GM20000 (cell line): ENCODE results near the gene CARS1.

Experiments used
- DNase-seq: peaks from one replicate; pipeline ENCODE4 v3.0.0; 2012; ENCODE audit warnings: low spot score
- CTCF ChIP-seq: IDR thresholded peaks from 2 replicates; pipeline ENCODE4 v1.5.1; 2012; ENCODE audit warnings: mild to moderate bottlenecking, control low read depth; ENCODE audit errors: extremely low read depth, missing control alignments

Gene CARS1

GRCh38 chr11:3083321-3083720, 26.1 kb upstream of the CARS1 start:
- TF ChIP-seq CTCF: no peak
- DNase-seq: no peak

- no peak for DNase-seq
- TF ChIP-seq CTCF: no peak
Observed at GRCh38 chr11:3081386-3081751, 24.1 kb upstream of the CARS1 start.

- no peak for DNase-seq
Observed at GRCh38 chr11:3080733-3081385, 23.6 kb upstream of the CARS1 start.

GRCh38 chr11:3080104-3080503, 22.9 kb upstream of the CARS1 start:
- no peak for DNase-seq

More at GRCh38 chr11:3080733-3081385, 23.6 kb upstream of the CARS1 start:
- TF ChIP-seq CTCF: no peak

GRCh38 chr11:3077846-3078440, 20.7 kb upstream of the CARS1 start:
- TF ChIP-seq CTCF: no peak

More at GRCh38 chr11:3080104-3080503, 22.9 kb upstream of the CARS1 start:
- no peak for TF ChIP-seq CTCF

GRCh38 chr11:3077189-3077836, 20.1 kb upstream of the CARS1 start:
- DNase-seq: no peak

More at GRCh38 chr11:3077846-3078440, 20.7 kb upstream of the CARS1 start:
- DNase-seq: no peak

More at GRCh38 chr11:3077189-3077836, 20.1 kb upstream of the CARS1 start:
- no peak for TF ChIP-seq CTCF
